CD4-positive, alpha-beta T cell treated with Interleukin-1 beta for 1 hour (primary cell): ENCODE measurements around the gene ZSWIM3.

Experiments used
- DNase-seq, 2 donors: peaks; one replicate each; pipeline ENCODE4 v3.0.0-alpha.2; 2020 to 2022

The ZSWIM3 gene

DNA sequence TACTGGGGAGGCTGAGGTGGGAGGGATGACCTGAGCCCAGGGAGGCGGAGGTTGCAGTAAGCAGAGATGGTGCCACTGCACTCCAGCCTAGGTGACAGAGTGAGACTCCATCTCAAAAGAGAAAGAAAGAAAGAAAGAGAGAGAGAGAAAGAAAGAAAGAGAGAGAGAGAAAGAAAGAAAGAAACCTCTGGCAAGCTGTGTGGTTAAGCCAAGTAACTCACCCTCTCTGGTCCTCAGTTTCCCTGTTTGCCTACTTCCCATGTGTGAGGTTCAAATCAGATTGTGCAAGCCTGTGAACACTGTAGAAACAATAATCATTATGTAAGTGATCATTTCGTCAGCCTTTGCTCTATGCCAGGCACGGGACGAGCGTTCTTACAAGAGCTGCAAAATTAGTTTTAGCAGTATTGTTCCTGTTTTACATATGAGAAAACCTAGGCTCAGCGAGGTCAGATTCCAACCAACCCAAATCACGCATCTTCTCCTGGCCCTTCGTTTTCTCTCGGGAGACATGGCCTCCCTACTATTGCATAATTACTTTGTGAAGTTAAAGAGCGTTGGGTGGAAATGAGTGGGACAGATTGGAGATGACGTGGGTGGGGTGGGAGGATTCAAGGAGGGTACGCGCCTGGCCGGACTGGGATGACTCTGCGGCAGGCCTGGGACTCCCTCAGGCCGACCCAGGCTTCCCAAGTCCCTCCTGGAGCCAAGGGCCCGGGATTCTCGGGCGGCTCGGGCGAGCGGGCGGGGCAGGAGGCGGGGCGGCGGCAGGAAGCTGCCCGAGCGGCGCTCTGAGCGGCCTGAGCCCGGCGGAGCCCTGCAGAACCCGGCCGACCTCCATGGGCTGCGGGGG lies 24.2 kb upstream of the ZSWIM3 start, which contains the start of gene SNX21:
Gene SNX21 (plus strand): TSS at position 770 of the 853 bp plus-strand sequence. CDS start 121 bp downstream, outside the sequence.
- peak; percentile 6 to 22 for DNase-seq

DNA sequence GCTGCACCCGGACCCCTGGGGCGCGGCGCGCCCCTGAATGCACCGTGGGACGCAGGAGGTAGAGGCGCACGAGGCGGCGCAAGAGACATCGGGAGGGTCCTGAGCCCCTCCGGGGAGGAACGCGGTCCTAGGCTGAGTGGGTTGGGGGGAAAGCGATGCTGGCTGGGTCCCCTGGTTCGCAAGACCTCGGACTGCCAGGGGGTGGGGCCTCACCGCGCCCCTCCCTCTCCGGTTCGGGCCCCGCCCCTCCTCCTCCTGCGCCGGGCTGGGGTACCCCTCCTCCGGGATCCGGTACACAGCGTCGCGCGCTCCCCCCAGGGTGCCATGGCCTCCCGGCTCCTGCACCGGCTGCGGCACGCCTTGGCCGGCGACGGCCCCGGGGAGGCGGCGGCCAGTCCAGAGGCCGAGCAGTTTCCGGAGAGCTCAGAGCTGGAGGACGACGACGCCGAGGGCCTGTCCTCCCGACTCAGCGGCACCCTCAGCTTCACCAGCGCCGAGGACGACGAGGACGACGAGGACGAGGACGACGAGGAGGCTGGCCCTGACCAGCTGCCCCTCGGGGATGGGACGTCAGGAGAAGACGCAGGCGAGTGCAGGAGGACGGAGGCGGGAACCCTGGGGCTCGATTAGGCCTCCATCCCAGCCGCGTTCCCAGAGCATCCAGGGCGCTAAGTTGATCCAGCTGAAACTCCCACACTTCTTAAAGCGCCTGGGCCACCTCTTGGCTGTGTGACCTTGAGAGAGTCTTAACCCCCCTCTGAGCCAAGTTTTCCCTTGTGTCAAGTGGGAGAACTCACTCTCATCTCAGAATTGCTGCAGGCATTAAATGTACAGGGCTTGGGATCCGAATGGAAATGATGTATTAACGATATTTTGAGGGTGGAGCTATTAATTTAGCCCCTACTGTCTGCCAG lies 23.3 kb upstream of the ZSWIM3 start:
- peak; percentile 47 to 48 for DNase-seq

- DNase-seq = no peak
Observed at GRCh38 chr20:45834797-45835161, 22.6 kb upstream of the ZSWIM3 start.

DNA sequence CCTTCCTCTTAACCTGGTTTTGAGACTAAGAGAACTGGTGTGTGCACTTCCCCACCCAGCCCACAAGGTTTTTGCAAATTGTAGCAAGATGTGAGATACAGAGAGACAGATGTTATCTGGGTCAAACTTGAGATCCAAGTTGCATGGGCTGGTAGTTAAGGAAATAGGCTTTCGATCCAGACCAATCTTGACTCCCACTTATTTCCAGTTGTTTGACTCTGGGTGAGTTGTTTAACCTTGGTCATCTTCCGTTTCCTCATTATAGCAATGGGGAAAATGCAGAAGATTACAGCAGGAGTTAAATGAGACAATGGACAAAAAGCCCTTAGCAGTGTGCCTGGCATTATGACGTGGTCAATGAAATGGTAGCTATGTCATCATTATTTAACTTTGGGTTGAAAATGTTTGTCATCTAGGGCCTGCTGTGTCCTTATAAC lies 22.1 kb upstream of the ZSWIM3 start:
- DNase-seq = no peak

DNA sequence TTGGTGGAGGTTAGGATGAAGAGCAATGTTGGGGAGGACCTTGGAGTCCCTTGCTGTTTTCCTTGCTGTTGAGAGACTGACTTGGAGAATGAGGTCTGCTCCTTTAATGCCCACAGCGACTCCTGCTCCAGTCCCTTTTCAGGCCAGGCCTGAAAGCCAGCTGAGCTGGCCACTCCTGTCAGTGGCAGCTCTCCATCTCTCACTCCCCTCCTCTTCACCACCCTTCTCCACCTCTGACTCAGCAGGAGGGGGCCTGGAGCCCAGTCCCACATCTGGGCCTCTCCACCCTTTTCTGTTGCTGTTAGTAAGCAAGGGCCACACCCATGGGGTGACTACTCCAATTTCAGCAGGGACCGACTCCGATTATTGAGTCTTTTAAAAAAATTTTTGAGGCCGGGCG lies 21.6 kb upstream of the ZSWIM3 start:
- DNase-seq = no peak

- no peak for DNase-seq
Observed at GRCh38 chr20:45836841-45837240, 20.6 kb upstream of the ZSWIM3 start.

GRCh38 chr20:45840700-45841198 lies 16.7 kb upstream of the ZSWIM3 start:
- DNase-seq = no peak

DNA sequence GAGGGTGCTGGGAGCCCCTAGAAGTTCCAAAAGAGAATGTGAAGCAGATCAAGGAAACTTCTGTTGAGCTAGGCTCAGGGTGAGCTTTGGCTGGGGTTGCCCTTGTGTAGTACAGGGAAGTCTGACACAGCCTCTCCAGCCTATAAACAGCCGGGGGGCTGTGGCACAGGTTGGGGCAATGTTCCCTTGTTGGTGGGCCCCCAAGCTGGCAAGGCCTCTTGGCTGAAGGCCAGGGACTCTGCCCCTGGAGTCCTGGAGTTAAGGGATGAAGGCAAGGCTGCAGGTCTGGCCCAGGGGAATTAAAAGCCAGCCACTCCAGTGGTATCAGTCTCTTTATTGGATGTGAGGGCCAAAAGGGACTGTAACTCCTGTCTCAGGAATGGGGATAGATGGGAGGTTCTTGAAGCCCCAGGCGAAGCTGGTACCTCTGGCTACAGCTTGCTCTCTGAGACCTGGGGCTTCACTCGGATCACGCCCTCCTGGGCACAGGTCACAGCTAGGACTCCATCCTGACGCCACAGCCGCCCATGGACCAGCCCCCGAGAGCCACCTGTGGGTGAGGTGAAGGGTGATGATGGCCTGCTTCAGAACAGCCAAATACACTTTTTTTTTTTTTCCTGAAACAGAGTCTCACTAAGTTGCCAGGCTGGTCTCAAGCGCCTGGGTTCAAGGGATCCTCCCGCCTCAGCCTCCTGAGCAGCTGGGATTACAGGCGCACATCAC lies 15.8 kb upstream of the ZSWIM3 start:
- no peak for DNase-seq

DNA sequence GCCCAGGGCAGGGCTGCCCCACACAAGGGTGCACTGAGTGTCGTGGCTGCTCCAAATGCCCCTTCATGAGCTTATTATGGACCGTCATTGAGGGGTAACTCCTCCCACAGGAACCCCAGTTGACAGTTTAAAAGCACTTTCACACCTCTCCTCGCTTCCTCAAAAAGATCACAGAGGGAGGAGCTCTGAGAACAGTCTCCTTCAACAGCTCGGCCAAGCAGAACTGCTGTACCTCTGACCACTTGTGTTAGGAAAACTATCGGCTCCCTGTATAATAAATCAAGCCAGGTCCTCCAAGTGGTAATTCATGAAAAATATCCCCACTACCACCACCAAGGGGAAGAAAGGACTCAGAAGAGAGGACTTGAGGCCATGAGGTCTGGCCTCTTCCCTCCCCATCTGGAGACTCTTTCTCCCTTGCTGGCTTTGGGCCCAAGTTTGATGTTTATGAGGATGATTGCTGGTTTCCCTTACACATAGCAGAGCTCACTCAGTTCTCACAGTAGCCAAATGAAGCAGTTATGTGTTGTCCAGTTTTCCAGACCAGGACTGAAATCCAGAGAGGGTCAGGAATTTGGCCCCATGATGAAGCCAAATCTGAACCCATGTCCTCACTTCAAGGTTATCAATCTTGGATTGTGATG lies 15.1 kb upstream of the ZSWIM3 start:
- DNase-seq = peak in 1 of 2 donors; percentile 20

DNA sequence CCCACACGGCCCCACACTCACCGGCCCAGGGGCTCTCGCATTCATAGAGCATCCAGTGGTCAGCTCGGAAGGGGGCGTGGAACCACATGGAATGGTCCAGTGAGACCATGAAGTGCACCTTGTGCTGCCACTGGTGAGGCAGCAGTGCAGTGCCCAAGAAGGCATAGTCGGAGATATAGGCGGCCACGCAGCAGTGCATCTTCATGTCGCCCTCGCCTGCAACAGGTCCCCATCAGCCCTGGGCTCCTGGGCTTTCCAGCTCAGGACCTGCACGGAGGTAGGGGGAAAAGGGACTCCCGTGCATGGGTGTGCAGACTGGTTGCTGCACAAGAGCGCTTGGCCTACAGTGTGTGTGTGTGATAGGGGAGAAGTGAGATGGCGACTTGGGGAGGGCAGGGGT lies 13.9 kb upstream of the ZSWIM3 start:
- no peak for DNase-seq

GRCh38 chr20:45845452-45845851 lies 12.0 kb upstream of the ZSWIM3 start:
- no peak for DNase-seq

DNA sequence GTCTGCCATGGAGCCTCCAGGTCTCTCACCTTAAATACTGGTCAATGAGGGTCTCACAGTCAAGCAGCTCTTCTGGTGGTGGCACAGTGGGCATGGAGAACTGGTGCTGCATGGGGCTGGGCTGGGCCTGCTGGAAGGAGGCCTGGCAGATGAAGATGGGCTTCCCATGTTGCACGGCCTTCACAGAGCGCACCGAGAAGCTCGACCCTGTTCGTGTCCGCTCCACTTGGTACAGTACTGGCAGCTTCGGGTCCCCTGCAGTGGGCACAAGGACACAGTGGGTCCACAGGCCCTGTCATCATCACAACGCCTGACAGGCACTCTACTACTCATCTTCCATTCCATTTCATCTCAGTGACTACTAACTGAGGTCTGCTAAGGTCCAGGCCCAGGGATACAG lies 9.0 kb upstream of the ZSWIM3 start:
- DNase-seq = no peak

- DNase-seq = no peak
Observed at GRCh38 chr20:45848969-45849582, 8.3 kb upstream of the ZSWIM3 start.

GRCh38 chr20:45850238-45850637 lies 7.2 kb upstream of the ZSWIM3 start:
- DNase-seq = no peak

GRCh38 chr20:45850926-45851325 lies 6.5 kb upstream of the ZSWIM3 start:
- no peak for DNase-seq

DNA sequence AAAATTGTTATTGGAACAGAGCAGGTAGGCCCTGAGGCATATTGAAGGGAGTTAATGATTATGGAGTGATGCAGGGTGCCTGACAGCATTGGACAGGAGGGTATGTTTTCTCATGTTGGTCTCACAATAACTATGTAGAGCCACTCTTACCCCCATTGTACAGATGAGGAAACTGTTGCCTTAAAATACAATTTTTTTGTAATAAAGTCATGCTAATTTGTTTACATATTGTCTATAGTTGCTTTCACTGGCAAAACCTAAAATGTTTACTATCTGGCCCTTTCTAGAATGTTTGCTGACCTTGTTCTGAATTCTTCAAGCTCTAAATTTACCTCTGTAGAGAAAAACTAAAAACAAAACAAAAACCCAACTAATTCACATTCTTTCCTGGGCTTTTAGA lies 5.9 kb upstream of the ZSWIM3 start:
- no peak for DNase-seq

DNA sequence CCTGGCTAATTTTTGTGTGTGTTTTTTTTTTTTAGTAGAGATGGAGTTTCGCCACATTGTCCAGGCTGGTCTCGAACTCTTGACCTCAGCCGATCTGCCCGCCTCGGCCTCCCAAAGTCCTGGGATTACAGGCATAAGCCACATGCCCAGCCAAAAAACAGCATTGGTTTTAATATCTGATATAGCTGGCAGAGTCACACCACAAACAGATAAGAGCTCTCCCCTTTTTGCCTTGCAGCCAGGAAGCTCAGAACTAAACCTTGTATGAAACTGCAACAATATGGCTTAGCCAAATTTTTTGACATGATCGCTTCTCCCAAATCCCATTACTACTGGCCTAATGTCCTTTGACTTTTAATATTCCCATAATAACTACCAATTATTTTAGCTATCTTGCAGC lies 5.1 kb upstream of the ZSWIM3 start:
- DNase-seq = no peak

- no peak for DNase-seq
Observed at GRCh38 chr20:45853484-45853883, 3.9 kb upstream of the ZSWIM3 start.

- no peak for DNase-seq
Observed at GRCh38 chr20:45857882-45858216, 435 bp downstream of the ZSWIM3 start.

DNA sequence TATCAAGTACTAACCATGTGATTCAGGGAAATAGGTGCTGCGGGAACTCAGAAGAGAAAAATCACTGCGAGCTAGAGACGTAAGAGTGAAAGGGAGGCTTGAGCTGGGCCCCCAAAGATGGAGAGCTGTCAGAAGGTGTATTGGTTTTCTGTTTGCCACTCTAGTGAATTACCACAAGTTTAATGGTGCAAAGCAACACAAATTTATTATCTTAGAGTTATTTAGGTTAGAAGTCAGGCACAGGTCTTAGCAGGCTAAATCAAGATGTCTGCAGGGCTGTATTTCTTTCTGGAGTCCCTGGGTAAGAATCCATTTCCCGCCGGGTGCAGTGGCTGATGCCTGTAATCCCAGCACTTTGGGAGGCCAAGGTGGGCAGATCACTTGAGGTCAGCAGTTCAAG lies 2.5 kb downstream of the ZSWIM3 start:
- DNase-seq = no peak

DNA sequence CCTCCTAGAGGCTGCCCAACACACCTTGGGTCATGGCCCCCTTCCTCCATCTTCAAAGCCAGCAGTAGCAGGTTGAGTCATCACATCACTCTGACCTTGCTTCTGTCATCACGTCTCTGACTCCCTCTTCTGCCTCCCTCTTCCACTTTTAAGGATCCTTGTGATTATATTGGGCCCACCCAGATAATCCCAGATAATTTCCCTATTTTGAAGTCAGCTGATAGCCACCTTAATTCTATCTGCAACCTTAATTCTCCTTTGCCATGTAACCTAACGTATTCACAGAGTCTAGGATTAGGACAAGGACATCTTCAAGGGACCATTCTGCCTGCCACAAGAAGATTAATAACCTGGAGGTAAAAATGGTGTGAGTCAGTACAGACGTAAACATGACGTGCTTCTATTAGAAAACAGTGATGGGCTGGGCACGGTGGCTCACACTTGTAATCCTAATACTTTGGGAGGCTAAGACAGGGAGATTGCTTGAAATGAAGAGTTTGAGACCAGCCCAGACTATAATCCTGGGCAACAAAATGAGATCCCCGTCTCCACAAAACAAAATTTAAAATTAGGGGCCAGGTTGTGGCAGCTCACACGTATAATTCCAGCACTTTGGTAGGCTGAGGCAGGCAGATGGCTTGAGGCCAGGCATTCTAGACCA lies 3.3 kb downstream of the ZSWIM3 start:
- no peak for DNase-seq
